ENCODE results near the gene MCUB.

MCUB gene

GRCh38 chr4:109627361-109627760 is 67.3 kb downstream of the MCUB start:
- TF ChIP-seq CTCF (IDR thresholded peaks at IDR 0.05; ENCODE audit: borderline replicate concordance, insufficient read depth, low read depth, low read length): no peak
- H3K4me3 ChIP-seq (ENCODE audit: low read depth, low read length): no peak overlapping the region

- no peak overlapping the region for H3K4me3 ChIP-seq (ENCODE audit: low read depth, low read length)
- no peak for TF ChIP-seq CTCF (IDR thresholded peaks at IDR 0.05; ENCODE audit: borderline replicate concordance, insufficient read depth, low read depth, low read length)
Measured at GRCh38 chr4:109629775-109630174, 69.7 kb downstream of the MCUB start.

DNA sequence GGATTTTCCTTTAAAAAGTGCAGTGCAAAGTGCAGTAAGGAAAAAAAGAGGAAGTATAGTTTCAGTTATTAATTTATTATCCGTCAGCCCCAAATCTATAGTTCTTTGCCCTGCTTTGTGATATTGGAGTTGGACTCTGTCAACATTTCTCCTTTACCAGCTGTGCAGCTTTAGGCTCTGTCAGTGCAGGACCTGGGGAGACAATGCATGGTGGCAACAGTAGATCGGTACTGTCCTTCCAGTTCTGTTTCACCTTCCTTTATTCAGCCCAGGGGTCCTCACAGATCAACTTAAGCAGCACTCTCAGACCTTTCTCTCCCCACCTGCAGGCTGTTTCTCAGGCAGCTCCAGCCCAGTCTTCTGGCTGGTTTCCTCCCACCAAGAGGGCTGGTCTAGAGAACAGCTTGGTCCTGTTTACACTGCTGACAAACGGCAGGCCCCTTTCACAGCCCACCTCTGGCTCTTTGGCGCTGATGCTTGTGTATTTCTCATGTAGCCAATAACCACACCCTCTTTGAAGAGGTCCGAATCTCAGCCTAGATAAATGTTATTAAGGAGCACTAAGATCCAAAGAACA is 71.6 kb downstream of the MCUB start:
- no peak for TF ChIP-seq CTCF (IDR thresholded peaks at IDR 0.05; ENCODE audit: borderline replicate concordance, insufficient read depth, low read depth, low read length)
- H3K4me3 ChIP-seq (ENCODE audit: low read depth, low read length): no peak overlapping the region

GRCh38 chr4:109640644-109641043 is 80.6 kb downstream of the MCUB start:
- no peak for TF ChIP-seq CTCF (IDR thresholded peaks at IDR 0.05; ENCODE audit: borderline replicate concordance, insufficient read depth, low read depth, low read length)
- H3K4me3 ChIP-seq (ENCODE audit: low read depth, low read length): no peak overlapping the region

DNA sequence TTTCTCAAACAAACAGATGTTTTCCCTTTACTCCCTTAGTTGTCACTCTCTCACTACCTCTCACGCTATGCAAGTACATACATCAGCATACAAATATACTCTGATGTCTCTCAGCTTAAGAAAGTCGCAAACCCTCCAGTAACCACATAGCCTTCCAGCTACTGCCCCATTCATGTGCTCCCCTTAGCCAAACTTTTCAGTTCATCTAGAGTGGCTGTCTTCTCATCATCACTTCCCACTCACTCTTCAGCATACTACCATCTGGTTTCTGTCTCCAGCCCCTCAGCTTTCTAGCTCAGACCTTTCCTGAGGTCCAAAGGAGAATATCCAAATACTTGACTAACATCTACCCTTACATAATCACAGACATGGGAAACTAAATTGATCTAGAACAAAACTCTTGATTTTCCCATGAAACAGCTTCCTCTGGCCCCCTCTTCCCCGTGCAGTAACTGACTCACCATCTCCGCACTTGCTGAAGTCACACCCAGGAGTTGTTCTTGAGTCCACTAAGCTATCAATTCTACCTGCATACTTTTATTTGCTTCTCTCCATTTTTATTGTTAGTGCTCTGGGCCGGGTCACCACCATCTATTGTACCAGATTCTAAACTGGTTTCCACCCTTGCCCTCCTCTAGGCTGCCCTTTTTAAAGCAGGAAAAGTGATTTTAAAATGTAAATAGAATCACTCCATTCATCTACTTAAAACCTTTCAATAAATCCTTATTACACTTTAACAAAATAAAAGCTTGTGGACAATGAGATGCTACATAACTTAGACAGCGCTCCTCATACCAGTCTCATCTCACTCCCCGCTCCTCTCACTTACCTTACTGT is 86.0 kb downstream of the MCUB start:
- no peak for TF ChIP-seq CTCF (IDR thresholded peaks at IDR 0.05; ENCODE audit: borderline replicate concordance, insufficient read depth, low read depth, low read length)
- H3K4me3 ChIP-seq (ENCODE audit: low read depth, low read length): no peak overlapping the region

GRCh38 chr4:109648266-109648996 is 88.4 kb downstream of the MCUB start:
- H3K4me3 ChIP-seq (ENCODE audit: low read depth, low read length): no peak overlapping the region
- no peak for TF ChIP-seq CTCF (IDR thresholded peaks at IDR 0.05; ENCODE audit: borderline replicate concordance, insufficient read depth, low read depth, low read length)

Data from GM12875 (cell line).